ENCODE results near the gene FXR1. TPM values are rescaled to one million over a fixed set of nuclear protein-coding genes. Genes with fewer than 3 reads are reported as not detected.

The FXR1 gene
- total and polyA plus RNA-seq, 2 of the 13 experiments (the other 11 are each of a cell fraction or from before 2014, with no cell fraction given): 104 to 132 TPM

DNA sequence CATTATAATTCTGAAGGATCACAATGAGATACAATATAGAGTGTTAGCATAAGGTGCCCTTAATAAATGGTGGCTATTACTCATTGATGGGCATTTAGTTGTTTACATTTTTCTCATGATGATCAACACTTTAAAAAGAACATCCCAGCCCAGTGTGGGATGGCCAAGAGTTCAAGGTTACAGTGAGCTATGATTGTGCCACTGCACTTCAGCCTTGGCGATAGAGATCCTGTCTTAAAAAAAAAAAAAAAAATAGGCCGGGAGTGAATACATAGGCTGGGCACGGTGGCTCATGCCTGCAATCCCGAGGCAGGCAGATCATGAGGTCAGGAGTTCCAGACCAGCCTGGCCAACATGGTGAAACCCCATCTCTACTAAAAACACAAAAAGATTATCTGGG is 1.6 kb upstream of the FXR1 start (continued):
- no peak for TF ChIP-seq FOXO1 (CRISPR knock-in tag; IDR thresholded peaks at IDR 0.05)
- no peak for TF ChIP-seq NCOA2 (CRISPR knock-in tag; IDR thresholded peaks at IDR 0.05)
- TF ChIP-seq ZNF841 (CRISPR knock-in tag; IDR thresholded peaks at IDR 0.05; ENCODE audit: borderline replicate concordance): no peak
- TF ChIP-seq, protein P1, sequence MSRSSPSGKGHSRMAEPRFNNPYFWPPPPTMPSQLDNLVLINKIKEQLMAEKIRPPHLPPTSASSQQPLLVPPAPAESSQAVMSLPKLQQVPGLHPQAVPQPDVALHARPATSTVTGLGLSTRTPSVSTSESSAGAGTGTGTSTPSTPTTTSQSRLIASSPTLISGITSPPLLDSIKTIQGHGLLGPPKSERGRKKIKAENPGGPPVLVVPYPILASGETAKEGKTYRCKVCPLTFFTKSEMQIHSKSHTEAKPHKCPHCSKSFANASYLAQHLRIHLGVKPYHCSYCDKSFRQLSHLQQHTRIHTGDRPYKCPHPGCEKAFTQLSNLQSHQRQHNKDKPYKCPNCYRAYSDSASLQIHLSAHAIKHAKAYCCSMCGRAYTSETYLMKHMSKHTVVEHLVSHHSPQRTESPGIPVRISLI (CRISPR knock-in tag; IDR thresholded peaks at IDR 0.05; ENCODE audit: borderline replicate concordance): peak; percentile 56; the same call in 1 of the 2 replicates
- TF ChIP-seq GATAD2A (CRISPR knock-in tag; IDR thresholded peaks at IDR 0.05): no peak
- TF ChIP-seq, protein P2, sequence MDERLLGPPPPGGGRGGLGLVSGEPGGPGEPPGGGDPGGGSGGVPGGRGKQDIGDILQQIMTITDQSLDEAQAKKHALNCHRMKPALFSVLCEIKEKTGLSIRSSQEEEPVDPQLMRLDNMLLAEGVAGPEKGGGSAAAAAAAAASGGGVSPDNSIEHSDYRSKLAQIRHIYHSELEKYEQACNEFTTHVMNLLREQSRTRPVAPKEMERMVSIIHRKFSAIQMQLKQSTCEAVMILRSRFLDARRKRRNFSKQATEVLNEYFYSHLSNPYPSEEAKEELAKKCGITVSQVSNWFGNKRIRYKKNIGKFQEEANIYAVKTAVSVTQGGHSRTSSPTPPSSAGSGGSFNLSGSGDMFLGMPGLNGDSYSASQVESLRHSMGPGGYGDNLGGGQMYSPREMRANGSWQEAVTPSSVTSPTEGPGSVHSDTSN (CRISPR knock-in tag; IDR thresholded peaks at IDR 0.05): no peak
- 0 out of 2 replicates have a peak, but pooled peaks have one; percentile 22 for TF ChIP-seq NR2C2 (CRISPR knock-in tag; IDR thresholded peaks at IDR 0.05; ENCODE audit: borderline replicate concordance)
- TF ChIP-seq ZNF441 (CRISPR knock-in tag; IDR thresholded peaks at IDR 0.05; ENCODE audit: borderline replicate concordance): no peak
- TF ChIP-seq, protein P3, sequence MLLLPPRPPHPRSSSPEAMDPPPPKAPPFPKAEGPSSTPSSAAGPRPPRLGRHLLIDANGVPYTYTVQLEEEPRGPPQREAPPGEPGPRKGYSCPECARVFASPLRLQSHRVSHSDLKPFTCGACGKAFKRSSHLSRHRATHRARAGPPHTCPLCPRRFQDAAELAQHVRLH (CRISPR knock-in tag; IDR thresholded peaks at IDR 0.05; ENCODE audit: borderline replicate concordance, low read depth): no peak
- TF ChIP-seq SP5 (CRISPR knock-in tag; IDR thresholded peaks at IDR 0.05; ENCODE audit: borderline replicate concordance, low read depth): no peak
- TF ChIP-seq ZNF3 (CRISPR knock-in tag; IDR thresholded peaks at IDR 0.05): no peak
- TF ChIP-seq, protein P4, sequence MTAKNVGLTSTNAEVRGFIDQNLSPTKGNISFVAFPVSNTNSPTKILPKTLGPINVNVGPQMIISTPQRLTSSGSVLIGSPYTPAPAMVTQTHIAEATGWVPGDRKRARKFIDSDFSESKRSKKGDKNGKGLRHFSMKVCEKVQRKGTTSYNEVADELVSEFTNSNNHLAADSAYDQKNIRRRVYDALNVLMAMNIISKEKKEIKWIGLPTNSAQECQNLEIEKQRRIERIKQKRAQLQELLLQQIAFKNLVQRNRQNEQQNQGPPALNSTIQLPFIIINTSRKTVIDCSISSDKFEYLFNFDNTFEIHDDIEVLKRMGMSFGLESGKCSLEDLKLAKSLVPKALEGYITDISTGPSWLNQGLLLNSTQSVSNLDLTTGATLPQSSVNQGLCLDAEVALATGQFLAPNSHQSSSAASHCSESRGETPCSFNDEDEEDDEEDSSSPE (CRISPR knock-in tag; IDR thresholded peaks at IDR 0.05): no peak
- TF ChIP-seq SAP130 (CRISPR knock-in tag; IDR thresholded peaks at IDR 0.05; ENCODE audit: low read depth): 0 out of 2 replicates have a peak, but pooled peaks have one; percentile 26
- TF ChIP-seq, protein P5, sequence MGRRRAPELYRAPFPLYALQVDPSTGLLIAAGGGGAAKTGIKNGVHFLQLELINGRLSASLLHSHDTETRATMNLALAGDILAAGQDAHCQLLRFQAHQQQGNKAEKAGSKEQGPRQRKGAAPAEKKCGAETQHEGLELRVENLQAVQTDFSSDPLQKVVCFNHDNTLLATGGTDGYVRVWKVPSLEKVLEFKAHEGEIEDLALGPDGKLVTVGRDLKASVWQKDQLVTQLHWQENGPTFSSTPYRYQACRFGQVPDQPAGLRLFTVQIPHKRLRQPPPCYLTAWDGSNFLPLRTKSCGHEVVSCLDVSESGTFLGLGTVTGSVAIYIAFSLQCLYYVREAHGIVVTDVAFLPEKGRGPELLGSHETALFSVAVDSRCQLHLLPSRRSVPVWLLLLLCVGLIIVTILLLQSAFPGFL (CRISPR knock-in tag; IDR thresholded peaks at IDR 0.05): no peak
- TF ChIP-seq FOXP1 (IDR thresholded peaks at IDR 0.05): no peak
- 0 out of 2 replicates have a peak, but pooled peaks have one; percentile 31 for TF ChIP-seq FOXP1 (CRISPR knock-in tag; IDR thresholded peaks at IDR 0.05)
- no peak for TF ChIP-seq ETV5 (CRISPR knock-in tag; IDR thresholded peaks at IDR 0.05; ENCODE audit: borderline replicate concordance)
- TF ChIP-seq, protein P6, sequence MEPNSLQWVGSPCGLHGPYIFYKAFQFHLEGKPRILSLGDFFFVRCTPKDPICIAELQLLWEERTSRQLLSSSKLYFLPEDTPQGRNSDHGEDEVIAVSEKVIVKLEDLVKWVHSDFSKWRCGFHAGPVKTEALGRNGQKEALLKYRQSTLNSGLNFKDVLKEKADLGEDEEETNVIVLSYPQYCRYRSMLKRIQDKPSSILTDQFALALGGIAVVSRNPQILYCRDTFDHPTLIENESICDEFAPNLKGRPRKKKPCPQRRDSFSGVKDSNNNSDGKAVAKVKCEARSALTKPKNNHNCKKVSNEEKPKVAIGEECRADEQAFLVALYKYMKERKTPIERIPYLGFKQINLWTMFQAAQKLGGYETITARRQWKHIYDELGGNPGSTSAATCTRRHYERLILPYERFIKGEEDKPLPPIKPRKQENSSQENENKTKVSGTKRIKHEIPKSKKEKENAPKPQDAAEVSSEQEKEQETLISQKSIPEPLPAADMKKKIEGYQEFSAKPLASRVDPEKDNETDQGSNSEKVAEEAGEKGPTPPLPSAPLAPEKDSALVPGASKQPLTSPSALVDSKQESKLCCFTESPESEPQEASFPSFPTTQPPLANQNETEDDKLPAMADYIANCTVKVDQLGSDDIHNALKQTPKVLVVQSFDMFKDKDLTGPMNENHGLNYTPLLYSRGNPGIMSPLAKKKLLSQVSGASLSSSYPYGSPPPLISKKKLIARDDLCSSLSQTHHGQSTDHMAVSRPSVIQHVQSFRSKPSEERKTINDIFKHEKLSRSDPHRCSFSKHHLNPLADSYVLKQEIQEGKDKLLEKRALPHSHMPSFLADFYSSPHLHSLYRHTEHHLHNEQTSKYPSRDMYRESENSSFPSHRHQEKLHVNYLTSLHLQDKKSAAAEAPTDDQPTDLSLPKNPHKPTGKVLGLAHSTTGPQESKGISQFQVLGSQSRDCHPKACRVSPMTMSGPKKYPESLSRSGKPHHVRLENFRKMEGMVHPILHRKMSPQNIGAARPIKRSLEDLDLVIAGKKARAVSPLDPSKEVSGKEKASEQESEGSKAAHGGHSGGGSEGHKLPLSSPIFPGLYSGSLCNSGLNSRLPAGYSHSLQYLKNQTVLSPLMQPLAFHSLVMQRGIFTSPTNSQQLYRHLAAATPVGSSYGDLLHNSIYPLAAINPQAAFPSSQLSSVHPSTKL (CRISPR knock-in tag; IDR thresholded peaks at IDR 0.05): peak; percentile 42
- TF ChIP-seq, protein P7, sequence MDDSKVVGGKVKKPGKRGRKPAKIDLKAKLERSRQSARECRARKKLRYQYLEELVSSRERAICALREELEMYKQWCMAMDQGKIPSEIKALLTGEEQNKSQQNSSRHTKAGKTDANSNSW (CRISPR knock-in tag; IDR thresholded peaks at IDR 0.05; ENCODE audit: borderline replicate concordance): no peak
- TF ChIP-seq, protein P8, sequence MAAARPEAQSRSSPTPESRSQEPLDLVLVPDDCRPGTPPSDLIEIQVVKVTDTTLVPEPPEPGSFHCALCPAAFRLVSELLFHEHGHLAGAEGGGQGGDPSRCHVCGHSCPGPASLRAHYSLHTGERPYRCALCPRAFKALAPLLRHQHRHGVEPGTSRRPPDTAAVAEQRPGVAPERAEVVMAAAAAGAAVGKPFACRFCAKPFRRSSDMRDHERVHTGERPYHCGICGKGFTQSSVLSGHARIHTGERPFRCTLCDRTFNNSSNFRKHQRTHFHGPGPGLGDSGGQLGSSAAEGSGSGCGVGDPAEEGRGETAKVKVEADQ (CRISPR knock-in tag; IDR thresholded peaks at IDR 0.05; ENCODE audit: borderline replicate concordance): no peak
- no peak for TF ChIP-seq ZNF264 (CRISPR knock-in tag; IDR thresholded peaks at IDR 0.05)
- no peak for TF ChIP-seq ZNF563 (CRISPR knock-in tag; IDR thresholded peaks at IDR 0.05)
